Panc1 (cell line): ENCODE measurements around the gene INPP5D.

ENCODE experiments used
- CTCF ChIP-seq: fragments of 450-650 bp; IDR thresholded peaks from 2 replicates; pipeline ENCODE4 v1.5.1; 2017; ENCODE audit warnings: mild to moderate bottlenecking
- POLR2AphosphoS5 ChIP-seq: IDR thresholded peaks from 2 replicates; pipeline ENCODE4 v1.6.1; 2012; ENCODE audit warnings: mild to moderate bottlenecking, low read depth, low read length, moderate library complexity
- REST ChIP-seq, 2 experiments: IDR thresholded peaks; 2 replicates each; pipeline ENCODE4 v1.6.1; 2011 to 2012; ENCODE audit warnings: low read depth in 2 of 2, control low read depth in 1 of 2, low read length in 1 of 2, mild to moderate bottlenecking in 1 of 2, moderate library complexity in 1 of 2; ENCODE audit not compliant: insufficient read depth in 1 of 2
- SIN3A ChIP-seq: IDR thresholded peaks from 2 replicates; pipeline ENCODE4 v1.6.1; 2012; ENCODE audit warnings: low read depth, mild to moderate bottlenecking, low read length, moderate library complexity, borderline replicate concordance; ENCODE audit not compliant: insufficient read depth

DNA sequence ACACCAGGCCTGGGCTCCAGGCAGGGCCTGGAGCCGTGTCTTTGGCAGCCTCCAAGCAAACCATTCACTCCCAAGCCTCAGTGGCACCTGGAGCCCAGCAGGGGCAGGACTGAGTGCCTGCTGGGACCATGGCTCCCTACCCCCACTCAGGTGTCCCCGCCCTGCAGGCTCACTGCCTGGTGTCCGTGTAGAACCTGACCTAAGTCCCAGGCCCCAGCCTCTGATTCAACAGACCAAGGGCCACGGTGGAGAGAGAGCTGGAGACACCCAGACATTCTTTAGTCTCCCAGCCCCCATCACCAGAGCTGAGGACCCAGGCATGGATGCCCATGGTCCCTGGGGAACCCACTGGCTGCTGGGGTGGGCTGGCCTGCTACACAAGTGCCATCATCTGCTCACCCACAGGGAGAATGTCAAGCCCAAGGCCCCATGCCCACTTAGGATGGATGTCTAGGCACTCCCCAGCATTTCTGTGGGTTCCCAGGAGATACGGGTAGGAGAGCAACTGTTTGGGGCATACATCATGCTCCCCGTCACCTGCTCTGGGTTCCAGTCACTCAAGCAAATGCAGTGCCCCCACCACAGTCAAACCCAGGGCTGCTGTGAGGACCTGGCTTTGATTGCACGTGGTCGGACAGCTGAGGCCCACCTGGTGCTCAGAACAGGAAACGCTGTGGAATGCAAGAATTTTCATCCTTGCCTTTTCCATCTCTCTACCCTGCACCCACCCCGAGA lies 148.4 kb downstream of the INPP5D start:
- TF ChIP-seq CTCF, result no peak
- no peak for TF ChIP-seq SIN3A
- no peak for TF ChIP-seq POLR2AphosphoS5
- no peak for TF ChIP-seq REST (IDR thresholded peaks at IDR 0.05; ENCODE audit: insufficient read depth in 1 of 2, low read depth in 2 of 2, low read length in 1 of 2)
